Stimulated activated CD4-positive, alpha-beta T cell treated with anti-CD3 and anti-CD28 coated beads, Interleukin-15, amount 100 ng/mL, for 24 hours (primary cell): ENCODE results near the gene FAM83B.
"Not testable (repeated sequence)": the region's sequence is repeated elsewhere in the genome, so short reads cannot be mapped to it uniquely, and the experiment has no call there.

Experiments used
- DNase-seq: peaks from one replicate; pipeline ENCODE4 v3.0.0-alpha.2; 2020

FAM83B gene

GRCh38 chr6:54860739-54861138, 14.2 kb downstream of the FAM83B start:
- DNase-seq = no peak

GRCh38 chr6:54861905-54862616, 15.5 kb downstream of the FAM83B start:
- no peak for DNase-seq

GRCh38 chr6:54864272-54864671, 17.7 kb downstream of the FAM83B start:
- DNase-seq = no peak

- no peak for DNase-seq
These were observed 18.6 kb downstream of the FAM83B start for GRCh38 chr6:54865091-54865631.

- DNase-seq = no peak
These were observed 22.0 kb downstream of the FAM83B start for GRCh38 chr6:54868556-54868955.

GRCh38 chr6:54873599-54873998, 27.0 kb downstream of the FAM83B start:
- no peak for DNase-seq

GRCh38 chr6:54874349-54875048, 27.9 kb downstream of the FAM83B start:
- no peak for DNase-seq

- DNase-seq = no peak
These were observed 29.0 kb downstream of the FAM83B start for GRCh38 chr6:54875539-54875938.

- DNase-seq = no peak
These were observed 29.8 kb downstream of the FAM83B start for GRCh38 chr6:54876365-54876764.

GRCh38 chr6:54876871-54877270, 30.3 kb downstream of the FAM83B start:
- DNase-seq = no peak

GRCh38 chr6:54877713-54878317, 31.2 kb downstream of the FAM83B start:
- no peak for DNase-seq

GRCh38 chr6:54878718-54879117, 32.1 kb downstream of the FAM83B start:
- no peak for DNase-seq

GRCh38 chr6:54879188-54879985, 32.8 kb downstream of the FAM83B start:
- no peak for DNase-seq

GRCh38 chr6:54881067-54881730, 34.6 kb downstream of the FAM83B start:
- no peak for DNase-seq

GRCh38 chr6:54881891-54882290, 35.3 kb downstream of the FAM83B start:
- not testable (repeated sequence) for DNase-seq

- no peak for DNase-seq
These were observed 40.5 kb downstream of the FAM83B start for GRCh38 chr6:54886932-54887584.

GRCh38 chr6:54891536-54891935, 45.0 kb downstream of the FAM83B start:
- DNase-seq = no peak

- no peak for DNase-seq
These were observed 46.3 kb downstream of the FAM83B start for GRCh38 chr6:54892831-54893230.

- no peak for DNase-seq
These were observed 47.2 kb downstream of the FAM83B start for GRCh38 chr6:54893818-54894217.

- no peak for DNase-seq
These were observed 49.7 kb downstream of the FAM83B start for GRCh38 chr6:54896302-54896701.

GRCh38 chr6:54897462-54898189, 51.1 kb downstream of the FAM83B start:
- no peak for DNase-seq
